ENCODE data around the gene CDADC1. TPM values are rescaled to one million over a fixed set of nuclear protein-coding genes. Genes with fewer than 3 reads are reported as not detected.

The CDADC1 gene
- total and polyA plus RNA-seq, 7 donors = 3.3 to 7.8 (median 4.7) TPM

DNA sequence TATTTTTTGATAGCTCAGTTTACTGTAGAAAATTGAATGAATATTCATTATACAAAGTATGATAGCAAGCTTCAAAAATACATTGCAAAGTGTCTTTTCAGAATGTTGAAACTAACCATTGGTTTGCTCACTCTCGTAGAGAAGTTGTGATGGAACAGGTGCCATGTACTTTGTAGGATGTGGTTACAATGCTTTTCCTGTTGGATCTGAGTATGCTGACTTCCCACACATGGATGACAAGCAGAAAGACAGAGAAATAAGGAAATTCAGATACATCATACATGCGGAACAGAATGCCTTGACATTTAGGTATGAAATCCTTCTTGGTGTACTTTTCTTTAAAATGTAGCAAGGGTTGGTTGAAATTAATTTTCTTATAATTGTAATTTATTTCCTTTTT is 30.5 kb downstream of the CDADC1 start:
- H3K36me3 ChIP-seq (ENCODE audit: insufficient read depth in 1 of 2, low read depth in 1 of 2) = peaks cover 0 to 22% of the 10 kb centered on the region in 2 donors
- 86 to 89% (median 88%) methylated on average over 2 of the region's 2 CpGs for WGBS, 3 donors
- DNase-seq (no peak), ATAC-seq (no peak)
- TF ChIP-seq, protein P1, sequence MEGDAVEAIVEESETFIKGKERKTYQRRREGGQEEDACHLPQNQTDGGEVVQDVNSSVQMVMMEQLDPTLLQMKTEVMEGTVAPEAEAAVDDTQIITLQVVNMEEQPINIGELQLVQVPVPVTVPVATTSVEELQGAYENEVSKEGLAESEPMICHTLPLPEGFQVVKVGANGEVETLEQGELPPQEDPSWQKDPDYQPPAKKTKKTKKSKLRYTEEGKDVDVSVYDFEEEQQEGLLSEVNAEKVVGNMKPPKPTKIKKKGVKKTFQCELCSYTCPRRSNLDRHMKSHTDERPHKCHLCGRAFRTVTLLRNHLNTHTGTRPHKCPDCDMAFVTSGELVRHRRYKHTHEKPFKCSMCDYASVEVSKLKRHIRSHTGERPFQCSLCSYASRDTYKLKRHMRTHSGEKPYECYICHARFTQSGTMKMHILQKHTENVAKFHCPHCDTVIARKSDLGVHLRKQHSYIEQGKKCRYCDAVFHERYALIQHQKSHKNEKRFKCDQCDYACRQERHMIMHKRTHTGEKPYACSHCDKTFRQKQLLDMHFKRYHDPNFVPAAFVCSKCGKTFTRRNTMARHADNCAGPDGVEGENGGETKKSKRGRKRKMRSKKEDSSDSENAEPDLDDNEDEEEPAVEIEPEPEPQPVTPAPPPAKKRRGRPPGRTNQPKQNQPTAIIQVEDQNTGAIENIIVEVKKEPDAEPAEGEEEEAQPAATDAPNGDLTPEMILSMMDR (IDR thresholded peaks at IDR 0.05) = no peak
- H3K4me1 ChIP-seq = no peaks in the 10 kb centered on the region
- no peaks in the 10 kb centered on the region for H3K9me3 ChIP-seq
- no peak overlapping the region for H3K4me3 ChIP-seq
- H3K27ac ChIP-seq = no peak overlapping the region
- H3K27me3 ChIP-seq (ENCODE audit: insufficient read depth in 3 of 3, low read length in 2 of 3) = no peaks in the 10 kb centered on the region
- intact Hi-C loops (cut with DNase I) = loop anchor here in 1 of 2 donors (5.0 kb wide), 1 partner anchor 176 kb away; no protein-coding TSS in a partner anchor

DNA sequence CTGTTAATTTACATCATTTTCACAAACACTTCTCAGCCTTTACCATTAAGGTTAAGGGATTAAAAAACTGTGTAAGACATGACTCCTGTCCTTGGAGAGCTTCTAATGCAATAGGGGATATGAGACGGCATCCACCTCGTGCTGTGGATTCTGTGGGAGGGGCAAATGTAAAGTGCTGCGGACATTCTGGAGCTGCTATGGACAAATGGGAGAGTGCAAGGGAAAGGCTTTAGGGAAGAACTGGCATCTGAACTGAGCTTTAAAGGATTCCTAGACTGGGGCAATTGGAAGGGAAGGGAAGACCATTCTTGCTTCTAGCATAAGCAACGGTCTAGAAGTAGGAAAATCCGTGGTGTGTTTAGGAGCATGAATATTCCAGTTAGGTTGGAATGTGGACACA is 31.4 kb downstream of the CDADC1 start:
- ATAC-seq = no peak
- H3K4me3 ChIP-seq = no peak overlapping the region
- no peak overlapping the region for H3K27ac ChIP-seq
- H3K4me1 ChIP-seq = no peaks in the 10 kb centered on the region
- no peaks in the 10 kb centered on the region for H3K27me3 ChIP-seq (ENCODE audit: insufficient read depth in 3 of 3, low read length in 2 of 3)
- intact Hi-C loops (cut with DNase I) = loop anchor here in 1 of 2 donors (5.0 kb wide), 1 partner anchor 177 kb away; no protein-coding TSS in a partner anchor
- WGBS, 3 donors = 60 to 67% (median 66%) methylated on average over 5 of the region's 5 CpGs
- no peak for DNase-seq
- no peaks in the 10 kb centered on the region for H3K9me3 ChIP-seq
- peaks cover 0 to 28% of the 10 kb centered on the region in 2 donors for H3K36me3 ChIP-seq (ENCODE audit: insufficient read depth in 1 of 2, low read depth in 1 of 2)
- TF ChIP-seq, protein P1 (IDR thresholded peaks at IDR 0.05) = no peak

DNA sequence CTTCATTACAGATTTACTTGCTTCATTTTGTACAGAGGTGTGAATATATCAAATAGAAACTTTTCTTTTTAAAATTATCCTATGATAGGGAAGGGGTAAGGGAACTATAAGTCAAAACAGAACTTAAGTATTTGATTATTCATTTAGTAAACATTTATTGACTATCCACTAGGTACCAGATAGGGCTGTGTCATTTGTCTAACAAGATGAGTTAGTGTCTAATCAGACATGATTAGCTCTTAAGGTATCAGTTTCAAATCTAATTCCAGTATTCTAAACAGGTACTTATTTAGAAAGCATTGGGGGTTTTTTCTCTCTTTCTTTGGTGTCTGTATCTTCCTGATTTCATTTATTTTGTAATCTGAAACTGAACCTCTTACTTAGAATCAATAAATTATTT is 32.2 kb downstream of the CDADC1 start:
- no peak for ATAC-seq
- no peak for DNase-seq
- Histone ChIP-seq H3K9me3 (no peaks in the 10 kb centered on the region), H3K27me3 (ENCODE audit: insufficient read depth in 3 of 3, low read length in 2 of 3) (no peaks in the 10 kb centered on the region), H3K36me3 (ENCODE audit: insufficient read depth in 1 of 2, low read depth in 1 of 2) (peaks cover 0 to 32% of the 10 kb centered on the region in 2 donors), H3K4me1 (no peaks in the 10 kb centered on the region), H3K27ac (no peak overlapping the region), H3K4me3 (no peak overlapping the region)
- intact Hi-C loops (cut with DNase I) = loop anchor here (2.0 to 5.0 kb wide), 2 partner anchors 177 to 178 kb away; no protein-coding TSS in a partner anchor
- TF ChIP-seq, protein P1 (IDR thresholded peaks at IDR 0.05) = no peak

DNA sequence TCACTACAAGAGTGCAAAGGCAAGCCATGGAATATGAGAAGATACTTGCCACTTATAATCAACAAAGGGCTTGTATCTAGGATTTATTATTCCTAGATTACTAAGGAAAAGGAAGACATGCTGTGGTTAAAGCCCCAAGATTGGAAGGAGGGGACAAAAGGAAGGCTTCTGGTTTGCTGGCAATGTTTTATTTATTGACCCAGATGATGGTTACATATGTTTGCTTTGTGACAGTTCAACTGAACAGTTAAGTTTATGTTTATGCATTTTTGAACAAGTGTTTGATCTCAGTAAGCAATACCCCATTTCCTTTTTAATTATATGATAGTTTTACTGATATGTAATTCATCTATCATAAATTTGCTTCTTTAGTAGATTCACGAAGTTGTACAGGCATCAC is 40.3 kb downstream of the CDADC1 start:
- Histone ChIP-seq H3K4me3 (no peak overlapping the region), H3K4me1 (no peaks in the 10 kb centered on the region), H3K36me3 (ENCODE audit: insufficient read depth in 1 of 2, low read depth in 1 of 2) (peaks cover 0 to 54% of the 10 kb centered on the region in 2 donors), H3K27me3 (ENCODE audit: insufficient read depth in 3 of 3, low read length in 2 of 3) (no peaks in the 10 kb centered on the region), H3K27ac (no peak overlapping the region), H3K9me3 (no peaks in the 10 kb centered on the region)
- 87 to 94% (median 91%) methylated on average over 1 of the region's 1 CpG for WGBS, 3 donors
- intact Hi-C loops (cut with DNase I) = no loop called here
- no peak for ATAC-seq
- TF ChIP-seq, protein P1 (IDR thresholded peaks at IDR 0.05) = no peak
- DNase-seq = no peak

DNA sequence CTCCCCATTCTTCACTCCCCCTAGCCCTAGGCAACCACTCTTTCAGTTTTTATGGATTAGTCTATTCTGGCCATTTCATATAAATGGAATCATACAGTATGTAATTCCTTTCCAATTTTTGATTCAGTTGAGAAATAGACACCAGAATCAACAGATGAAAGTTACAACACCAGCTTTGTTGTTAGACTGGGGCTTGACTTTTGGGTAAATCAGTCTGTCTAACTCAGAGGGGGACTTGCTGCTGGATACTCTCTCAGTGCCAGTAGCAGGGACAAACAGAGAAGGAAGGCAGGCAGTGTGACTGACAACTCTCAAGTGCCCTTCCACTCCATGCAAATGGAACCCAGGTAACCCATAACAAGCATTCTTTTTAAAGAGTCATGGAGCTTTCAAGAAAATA is 40.7 kb downstream of the CDADC1 start:
- Histone ChIP-seq H3K36me3 (ENCODE audit: insufficient read depth in 1 of 2, low read depth in 1 of 2) (peaks cover 0 to 51% of the 10 kb centered on the region in 2 donors), H3K27ac (no peak overlapping the region), H3K27me3 (ENCODE audit: insufficient read depth in 3 of 3, low read length in 2 of 3) (no peaks in the 10 kb centered on the region), H3K4me1 (no peaks in the 10 kb centered on the region), H3K9me3 (no peaks in the 10 kb centered on the region), H3K4me3 (no peak overlapping the region)
- DNase-seq = no peak
- no peak for ATAC-seq
- TF ChIP-seq, protein P1 (IDR thresholded peaks at IDR 0.05) = no peak
- intact Hi-C loops (cut with DNase I) = no loop called here
